ENCODE data around the gene VDAC2.
"Not testable (repeated sequence)": the region's sequence is repeated elsewhere in the genome, so short reads cannot be mapped to it uniquely, and the experiment has no call there.

The VDAC2 gene, protein sequence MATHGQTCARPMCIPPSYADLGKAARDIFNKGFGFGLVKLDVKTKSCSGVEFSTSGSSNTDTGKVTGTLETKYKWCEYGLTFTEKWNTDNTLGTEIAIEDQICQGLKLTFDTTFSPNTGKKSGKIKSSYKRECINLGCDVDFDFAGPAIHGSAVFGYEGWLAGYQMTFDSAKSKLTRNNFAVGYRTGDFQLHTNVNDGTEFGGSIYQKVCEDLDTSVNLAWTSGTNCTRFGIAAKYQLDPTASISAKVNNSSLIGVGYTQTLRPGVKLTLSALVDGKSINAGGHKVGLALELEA

DNA sequence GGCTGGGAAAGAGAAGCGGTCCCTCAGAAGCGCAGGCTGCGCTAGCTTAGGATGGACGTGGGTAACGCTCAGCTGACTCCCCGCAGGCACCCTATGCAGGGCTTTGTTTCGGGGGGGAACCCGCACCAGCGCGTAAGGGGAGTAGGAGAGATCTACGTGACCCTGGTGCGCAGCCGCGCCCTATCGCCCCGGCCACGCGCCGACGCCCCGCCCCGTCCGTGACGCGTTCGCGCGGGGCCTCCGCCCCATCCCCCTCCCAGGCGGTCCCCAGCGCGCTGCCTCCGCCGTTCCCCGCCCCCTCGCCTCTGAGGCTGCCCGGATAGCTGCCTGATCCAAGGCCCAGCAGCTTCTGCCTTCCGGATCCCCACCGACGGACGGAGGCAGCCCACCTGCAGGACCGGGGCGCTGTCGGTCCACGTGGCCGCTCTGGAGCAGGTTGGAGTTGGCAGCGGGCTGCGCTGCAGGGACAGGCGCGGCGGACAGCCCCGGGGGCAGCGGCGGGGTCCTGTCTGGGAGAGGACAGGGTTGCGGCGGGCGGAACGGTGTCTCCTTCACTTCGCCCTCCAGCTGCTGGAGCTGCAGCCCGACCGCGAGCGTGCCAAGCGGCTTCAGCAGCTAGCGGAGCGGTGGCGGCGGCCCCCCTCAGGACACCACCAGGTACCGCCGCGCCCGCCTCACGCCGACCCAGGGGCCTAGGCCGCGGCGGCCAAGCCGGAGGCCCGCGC is at the start of gene VDAC2:
TSS of gene VDAC2 (plus strand) at position 515 of the 725 bp plus-strand sequence. CDS start 363 bp downstream, outside the sequence.
- DNase-seq, result peak; percentile 77 to 87

DNA sequence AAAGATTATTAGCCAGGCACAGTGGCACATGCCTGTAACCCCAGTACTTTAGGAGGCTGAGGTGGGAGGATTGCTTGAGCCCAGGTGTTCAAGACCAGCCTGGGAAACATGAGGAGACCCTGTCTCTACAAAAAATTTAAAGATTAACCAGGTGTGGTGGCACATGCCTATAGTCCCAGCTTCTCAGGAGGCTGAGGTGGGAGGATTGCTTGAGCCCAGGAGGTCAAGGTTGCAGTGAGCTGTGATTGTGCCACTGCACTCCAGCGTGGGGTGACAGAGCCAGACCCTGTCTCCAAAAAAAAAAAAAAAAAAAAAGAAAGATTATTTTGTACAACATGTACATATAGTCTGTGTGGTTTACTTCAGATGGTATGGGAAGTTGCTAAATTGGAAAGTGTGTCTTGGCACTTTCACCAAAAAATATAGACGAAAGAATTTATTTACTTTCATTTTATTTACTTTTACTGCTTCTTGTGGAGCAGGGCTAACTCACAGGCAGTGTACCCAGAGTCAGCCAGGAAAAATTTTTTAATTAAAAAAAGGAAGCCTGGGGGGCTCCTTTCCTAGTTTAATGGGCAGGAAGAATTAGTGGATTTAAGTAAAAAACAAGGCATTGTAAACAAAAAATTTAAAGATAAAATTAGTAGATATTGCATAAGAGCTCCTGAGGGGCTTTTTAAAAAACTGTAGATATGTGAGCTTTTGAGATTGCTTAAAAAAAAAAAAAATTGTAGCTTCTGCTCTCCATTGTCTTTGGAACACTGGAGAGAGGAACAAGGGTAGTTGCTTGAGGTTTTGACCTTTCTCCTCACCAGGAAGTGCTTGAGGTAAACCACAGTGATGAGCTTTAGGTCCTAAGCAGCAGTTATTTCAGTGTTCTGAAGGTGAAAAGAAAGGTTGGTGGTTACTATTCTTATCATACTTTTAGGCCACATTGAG is 44.6 kb upstream of the VDAC2 start:
- no peak for DNase-seq

DNA sequence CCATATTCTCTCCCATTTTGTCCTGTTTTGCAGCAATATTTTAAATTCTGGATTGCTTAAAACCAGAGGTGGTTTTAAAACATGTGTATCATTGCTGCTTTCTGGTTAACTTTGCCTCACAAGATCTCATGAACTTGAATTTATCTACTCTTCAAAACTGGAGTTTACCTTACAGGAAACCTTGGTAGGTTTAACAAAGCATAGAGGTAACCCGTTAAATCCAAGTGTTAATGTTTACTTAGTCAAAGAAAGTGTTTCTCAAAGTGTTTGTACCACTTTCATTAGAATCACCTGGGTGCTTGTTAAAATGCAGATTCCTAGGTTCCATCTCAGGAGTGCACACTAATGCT is 44.0 kb upstream of the VDAC2 start:
- no peak for DNase-seq

DNA sequence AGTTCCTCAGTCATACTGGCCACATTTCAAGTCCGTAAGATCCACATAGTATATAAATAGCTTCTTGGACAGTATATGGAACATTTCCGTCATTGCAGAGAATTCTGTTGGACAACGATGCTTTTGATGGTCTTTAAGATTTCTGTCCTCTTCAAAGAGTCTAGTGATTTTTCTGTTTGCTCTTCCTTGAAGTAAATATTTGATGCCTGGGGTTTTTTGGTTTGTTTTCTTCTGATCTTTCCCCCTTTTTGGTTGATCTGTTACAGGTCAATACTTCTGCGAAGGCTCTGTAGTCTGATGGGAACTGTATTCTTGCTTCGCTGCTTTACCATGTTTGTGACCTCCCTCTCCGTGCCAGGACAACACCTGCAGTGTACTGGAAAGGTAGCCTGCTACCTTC is 42.3 kb upstream of the VDAC2 start:
- DNase-seq, result no peak

DNA sequence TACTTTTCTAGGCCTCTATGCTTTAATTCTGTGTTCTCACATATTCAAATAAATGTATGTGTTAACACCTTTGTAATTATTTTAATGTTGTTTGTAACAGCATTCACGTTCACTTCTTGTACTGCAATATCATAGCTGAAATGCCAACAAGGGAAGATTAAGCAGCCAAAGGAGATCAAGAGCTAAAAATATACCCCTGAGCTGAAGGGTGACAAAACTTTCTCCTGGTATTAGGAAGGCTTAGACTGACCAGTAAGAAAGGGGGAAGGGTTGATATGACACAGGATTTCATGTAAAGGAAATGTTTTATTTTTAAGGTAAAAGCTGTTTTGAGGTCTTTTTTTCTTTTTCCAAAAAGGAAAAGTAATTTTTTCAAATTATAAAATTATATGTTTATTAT is 40.4 kb upstream of the VDAC2 start:
- no peak for DNase-seq

DNA sequence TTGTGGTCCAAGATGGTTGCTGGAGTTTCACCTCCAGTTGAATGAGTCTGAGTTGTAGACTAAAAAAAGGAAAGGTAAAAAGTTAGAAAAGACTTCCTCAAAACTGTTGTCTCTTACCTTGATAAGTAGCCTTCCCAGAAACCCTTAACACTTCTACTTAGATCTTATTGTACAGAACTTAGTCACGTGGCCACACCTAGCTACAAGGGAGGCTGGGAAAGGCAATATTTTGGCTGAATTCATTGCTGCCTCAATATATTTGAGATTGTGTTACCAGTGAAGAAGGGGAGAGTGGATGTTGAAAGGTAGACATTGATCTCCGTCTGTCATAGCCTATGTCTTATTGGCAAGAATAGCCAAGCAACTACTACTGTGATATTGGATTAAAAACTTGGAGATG is 35.5 kb upstream of the VDAC2 start:
- DNase-seq, result no peak

DNA sequence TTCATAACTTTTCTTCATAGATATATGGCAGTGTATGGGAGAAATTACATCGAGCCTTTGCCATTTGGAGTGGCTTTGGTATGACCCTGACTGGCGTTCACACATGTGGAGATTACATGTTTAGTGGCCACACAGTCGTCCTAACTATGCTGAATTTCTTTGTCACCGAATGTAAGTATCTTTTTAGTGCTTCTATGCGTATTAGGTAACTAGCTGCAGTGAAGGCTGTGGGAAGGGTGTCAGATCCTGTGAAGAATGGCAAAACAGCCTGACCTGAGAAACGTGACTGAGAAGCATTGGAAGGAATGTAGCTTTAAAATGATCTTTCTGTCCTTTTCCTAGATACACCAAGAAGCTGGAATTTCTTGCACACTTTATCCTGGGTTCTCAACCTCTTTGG is 34.5 kb upstream of the VDAC2 start:
- no peak for DNase-seq

DNA sequence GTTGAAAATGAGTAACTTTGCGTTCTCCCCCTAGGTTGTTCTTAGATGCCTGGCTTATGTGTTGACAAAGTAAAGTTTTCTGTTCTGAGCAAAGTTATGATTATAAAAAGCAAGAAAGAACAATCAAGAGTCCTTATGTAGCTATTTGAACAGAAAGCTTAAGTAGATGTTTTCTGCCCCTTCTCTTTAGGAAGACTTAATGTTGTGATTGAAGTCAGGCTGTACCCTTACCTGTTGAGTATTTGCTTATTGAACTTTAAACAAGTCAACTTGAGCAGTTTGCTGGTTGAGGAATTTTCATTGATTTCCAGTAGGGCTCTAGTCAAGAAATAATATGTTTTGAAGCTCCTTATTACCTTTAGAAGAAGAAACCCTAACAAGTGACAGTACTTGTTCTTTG is 33.9 kb upstream of the VDAC2 start:
- no peak for DNase-seq

DNA sequence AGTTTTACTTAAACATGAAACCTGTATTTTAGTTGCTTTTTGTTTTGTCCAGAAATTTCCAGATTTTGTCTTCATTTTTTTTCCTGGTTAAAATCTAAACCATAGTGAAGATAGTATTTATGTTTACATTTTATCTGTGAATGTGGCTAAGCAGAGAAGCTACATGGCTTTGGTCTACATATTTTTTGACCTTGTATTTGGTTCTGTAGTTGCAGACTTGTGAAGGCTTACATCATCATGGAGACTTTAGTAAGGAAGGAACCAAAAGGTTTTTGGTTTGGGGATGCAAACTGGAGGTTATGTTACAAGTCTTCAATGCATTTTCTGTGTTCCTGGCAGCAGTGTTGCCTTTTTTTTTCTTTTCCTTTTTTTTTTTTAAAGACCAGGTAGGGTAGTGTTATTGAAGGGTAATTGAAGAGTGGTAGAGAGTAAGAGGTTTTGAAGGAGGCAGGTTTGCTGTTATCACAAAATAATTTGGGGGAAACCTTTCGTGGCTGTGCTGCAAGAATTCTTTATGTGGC is 30.9 kb upstream of the VDAC2 start:
- no peak for DNase-seq

DNA sequence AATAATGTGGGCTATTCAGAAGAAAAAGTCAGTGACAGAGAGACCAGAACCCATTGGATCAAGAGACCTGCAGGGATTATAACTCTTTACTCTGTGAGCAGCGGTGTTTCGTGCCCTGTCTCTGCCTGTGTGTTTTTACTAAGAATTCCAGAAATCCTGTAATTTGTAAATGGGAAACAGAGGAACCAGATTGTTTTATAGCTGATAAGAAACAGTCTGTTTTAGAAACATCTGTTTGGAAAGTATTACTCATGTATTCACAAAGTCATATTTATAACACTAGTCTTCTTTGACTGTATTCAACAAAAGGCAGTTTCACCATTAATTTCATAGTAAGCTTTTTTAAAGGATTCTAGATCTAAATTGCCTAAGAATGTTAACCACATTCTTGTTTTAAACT is 30.0 kb upstream of the VDAC2 start:
- DNase-seq, result no peak

DNA sequence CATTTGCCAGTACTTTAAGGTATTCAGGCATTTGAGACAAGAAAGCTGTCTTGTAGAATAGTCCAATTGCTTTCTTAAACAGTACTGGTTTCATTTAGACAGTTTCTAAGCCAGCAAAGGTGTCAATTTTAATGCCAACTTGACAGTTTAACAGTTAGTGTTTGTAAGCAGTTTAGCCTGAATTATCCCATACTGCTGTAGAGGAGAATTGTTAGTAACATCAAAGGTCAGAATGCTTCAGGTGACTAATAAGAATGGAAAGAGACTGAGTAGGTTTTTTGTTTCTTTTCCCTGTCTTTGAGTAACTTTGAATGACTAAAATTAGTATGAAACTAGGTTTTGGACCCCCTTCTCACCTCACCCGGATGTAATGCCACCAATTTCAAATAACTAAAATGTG is 29.5 kb upstream of the VDAC2 start:
- DNase-seq, result no peak

DNA sequence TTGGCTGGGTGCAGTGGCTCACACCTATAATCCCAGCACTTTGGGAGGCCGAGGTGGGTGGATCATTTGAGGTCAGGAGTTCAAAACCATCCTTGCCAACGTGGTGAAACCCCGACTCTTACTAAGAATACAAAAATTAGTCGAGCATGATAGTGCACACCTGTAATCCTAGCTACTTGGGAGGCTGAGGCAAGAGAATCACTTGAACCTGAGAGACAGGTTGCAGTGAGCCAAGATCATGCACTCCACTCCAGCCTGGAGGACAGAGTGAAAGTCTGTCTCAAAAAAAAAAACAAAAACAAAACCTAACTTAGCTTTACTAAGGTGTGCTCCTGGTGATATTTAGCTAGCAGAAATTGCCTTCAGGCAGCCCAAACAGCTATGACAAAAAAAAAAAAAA is 24.3 kb upstream of the VDAC2 start:
- DNase-seq, result no peak

DNA sequence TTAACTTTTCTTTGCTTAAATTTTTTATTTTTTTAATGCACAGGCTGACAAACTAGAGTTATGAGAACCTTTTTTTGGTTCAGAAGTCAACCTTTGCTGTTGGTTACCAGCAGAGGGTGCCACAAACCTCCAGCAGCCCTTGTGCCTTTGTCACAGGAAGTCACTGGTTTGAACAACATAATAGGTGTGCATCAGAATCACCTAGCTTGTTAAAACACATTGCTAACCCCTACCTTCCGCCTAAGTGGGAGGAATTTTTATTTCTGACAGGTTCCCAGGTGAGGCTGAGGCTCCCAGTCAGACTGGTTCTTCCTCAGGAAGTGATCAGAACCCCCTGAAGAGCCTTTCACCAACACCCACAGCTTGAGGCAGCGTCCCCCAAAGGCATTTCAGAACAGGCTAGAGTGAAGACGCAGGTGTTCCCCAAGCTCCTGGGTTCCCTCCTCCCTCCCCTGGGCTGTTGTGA is 22.6 kb upstream of the VDAC2 start:
- peak in 1 of 2 experiments; percentile 51 for DNase-seq

DNA sequence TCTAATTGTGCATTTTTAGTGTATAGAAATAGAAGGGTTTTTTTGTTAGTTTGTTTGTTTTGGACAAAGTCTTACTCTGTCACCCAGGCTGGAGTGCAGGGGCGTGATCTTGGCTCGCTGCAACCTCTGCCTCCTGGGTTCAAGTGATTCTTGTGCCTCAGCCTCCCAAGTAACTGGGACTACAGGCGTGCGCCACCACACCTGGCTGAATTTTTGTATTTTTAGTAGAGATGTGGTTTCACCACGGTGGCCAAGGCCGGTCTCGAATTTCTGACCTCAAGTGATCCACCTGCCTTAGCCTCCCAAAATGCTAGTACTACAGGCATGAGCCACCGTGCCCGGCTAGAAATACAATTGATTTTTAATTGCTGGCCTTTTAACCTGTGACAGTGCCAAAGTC is 22.1 kb upstream of the VDAC2 start:
- DNase-seq, result not testable (repeated sequence)

DNA sequence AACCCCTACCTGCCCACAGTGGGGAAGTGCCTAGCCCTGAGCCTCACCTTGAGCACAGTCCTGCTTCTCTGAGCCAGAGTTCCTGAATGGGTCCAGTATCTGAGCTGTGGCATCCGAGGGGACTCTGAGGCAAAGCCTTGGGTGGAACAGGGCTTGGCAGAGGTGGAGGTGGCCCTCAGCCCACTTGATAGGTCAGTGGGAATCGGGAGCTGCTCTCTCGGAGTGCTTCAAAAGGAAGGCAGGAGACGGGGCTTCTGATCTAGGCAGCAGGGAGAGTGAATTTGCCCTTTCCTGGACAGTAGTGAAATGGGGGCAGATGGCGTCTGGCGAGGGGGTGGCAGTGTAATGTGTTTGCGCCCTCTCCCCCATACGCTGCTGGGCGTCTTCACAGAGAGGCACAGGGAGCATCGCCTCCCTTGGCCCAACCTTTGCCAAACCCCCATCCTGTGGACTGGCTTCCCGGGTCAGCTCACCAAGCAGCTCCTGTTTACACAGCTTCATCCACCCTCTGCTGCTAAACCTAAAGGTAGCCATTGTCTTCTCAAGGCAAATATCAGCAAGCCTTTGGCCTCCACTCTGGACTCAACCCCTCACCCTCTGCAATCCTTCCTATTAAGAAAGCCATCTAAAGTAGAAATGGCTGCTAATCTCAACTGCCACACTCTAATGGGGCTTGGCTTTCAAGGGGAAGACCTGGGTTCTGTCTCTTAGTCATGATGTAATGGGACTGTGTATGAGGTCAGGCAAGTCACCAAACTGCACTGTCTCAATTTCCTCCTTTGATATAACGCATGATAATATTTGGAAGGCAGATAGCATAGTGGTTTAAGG is 21.1 kb upstream of the VDAC2 start:
- DNase-seq, result no peak

DNA sequence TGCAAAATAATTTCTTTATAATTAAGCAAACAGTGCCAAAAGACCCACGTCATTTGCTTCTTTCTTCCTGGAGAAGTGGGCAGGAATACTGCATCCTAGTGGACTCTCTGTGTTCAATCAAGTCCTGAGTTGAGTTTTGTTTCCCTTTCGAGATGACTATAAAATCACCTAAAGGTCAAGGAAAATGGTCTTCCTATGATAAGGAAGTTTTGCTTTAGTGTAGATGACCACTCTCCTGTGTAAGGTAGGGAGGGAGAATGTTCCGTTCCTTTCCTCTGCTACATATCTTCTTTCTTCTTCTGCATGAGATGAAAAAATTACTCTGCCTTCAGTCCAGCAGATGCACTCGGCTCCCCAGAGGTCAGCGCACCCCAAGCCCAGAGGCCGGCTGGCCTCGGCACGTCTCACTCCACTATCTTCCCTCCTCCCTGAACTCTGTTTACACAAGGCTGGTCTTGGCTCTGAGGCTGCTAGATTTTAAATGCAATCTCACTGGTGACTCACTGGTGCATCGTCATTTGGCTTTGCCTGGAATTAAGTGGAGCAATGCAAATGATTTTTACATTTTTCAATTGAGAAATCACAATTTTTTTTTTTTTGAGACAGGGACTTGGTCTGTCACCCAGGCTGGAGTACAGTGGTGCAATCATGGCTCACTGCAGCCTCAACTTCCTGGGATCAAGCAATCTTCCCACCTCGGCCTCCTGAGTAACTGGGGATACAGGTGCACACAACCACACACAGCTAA is 18.6 kb upstream of the VDAC2 start:
- DNase-seq, result no peak

DNA sequence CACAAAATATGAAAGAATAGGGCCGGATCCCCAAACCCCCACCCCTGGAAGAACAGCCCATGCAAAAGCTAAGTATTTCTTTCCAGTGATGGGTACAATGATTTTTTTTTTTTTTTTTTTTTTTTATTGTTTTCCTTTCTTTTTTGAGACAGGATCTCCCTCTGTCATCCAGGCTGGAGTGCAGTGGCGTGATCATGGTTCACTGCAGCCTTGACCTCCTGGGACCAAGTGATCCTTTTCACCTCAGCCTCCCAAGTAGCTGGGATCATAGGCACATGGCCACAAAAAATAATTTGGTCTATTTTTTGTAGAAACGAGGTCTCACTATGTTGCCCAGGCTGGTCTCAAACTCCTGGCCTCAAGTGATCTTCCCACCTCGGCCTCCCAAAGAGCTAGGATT is 16.0 kb upstream of the VDAC2 start:
- not testable (repeated sequence) for DNase-seq

DNA sequence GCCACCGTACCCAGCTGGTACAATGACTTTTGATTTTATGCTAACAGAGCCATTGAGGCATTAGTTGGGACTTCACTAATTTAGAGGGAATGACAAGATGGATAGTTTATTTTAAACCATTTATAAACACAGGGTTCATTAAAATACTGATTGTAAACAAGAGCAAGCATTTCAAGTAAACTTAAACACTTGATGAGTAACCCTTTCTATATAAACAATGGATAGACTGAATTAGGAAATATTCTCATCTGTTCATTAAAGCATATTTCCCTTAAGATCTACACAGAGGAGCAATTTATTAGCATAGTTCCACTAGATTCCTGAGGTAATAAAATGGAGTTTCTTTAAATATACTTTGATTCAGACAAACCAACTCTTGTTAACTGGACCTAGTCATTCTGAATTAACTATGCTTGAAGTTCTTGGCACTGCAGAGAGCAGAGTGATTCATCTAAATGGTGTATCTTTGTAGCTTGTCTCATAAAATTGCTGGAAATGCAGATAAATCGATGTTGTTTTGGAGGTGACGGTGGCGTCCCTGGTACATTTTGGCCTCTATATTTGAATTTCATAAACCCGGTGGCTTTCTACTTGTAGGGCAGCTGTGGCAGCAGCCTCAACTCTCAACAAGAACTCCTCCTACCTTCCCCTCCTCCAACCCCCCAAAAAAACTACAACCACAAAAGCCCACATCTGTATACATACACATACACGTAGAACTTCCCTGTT is 15.4 kb upstream of the VDAC2 start:
- DNase-seq, result no peak

DNA sequence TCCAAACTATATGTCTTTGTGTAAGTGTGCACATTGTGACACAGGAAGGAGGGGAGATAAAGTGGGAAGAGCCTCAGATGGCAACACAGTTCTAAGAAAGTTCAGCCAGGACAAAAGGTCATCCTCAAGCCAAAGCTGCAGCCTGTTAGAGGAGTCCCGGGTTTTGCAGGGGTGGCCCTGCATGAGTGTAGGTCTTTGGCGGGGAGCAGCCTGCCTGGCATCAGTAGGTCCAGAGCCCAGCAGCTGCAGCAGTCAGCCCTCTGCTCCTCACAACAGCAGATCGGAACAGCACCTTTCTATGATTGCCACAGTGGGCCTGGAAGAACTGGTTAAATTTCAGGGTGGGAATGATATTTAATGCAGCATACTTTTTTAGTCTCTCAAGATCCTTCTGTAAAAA is 13.5 kb upstream of the VDAC2 start:
- DNase-seq, result no peak

DNA sequence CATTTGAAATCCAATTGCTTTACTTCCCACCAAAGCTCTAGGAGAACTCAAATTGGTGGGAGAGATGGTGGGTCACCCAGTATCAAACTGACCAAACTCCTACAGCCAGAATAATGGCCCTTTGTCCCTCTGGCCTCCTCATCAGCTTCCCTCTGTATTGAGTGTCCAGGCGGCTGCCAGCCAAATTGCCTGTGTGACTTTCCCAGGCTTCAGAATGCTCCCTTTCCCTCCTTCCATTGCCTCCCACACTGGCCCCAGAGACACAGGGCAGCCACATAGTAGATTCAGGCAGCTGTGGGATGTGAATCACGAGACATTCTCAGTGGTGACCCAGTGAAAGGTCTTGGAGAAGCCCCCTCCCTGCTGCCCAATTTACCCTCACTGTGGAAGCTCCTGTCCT is 12.7 kb upstream of the VDAC2 start:
- no peak for DNase-seq

DNA sequence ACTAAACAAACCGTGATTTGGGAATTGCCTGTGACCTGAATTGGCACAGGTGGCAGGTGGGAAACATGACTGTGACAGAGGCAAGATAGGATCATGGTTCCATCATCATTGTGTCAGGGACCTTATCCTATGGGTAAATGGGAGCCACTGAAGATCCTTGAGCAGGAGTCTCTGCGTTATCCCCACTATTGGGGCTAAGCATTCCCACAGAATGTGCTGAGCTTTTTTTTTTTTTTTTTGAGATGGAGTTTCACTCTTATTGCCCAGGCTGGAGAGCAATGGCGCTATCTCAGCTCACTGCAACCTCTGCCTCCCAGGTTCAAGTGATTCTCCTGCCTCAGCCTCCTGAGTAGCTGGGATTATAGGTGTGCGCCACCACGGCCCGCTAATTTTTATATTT is 10.6 kb upstream of the VDAC2 start:
- not testable (repeated sequence) for DNase-seq
